ENCODE data around the gene SNAPC4.

GRCh38 chr9:136444102-136444501 is 44.1 kb upstream of the SNAPC4 start:
- TF ChIP-seq POLR2AphosphoS5 (IDR thresholded peaks at IDR 0.05; ENCODE audit: control insufficient read depth, insufficient read depth, low read depth, low read length) (no peak), TRIM24 (IDR thresholded peaks at IDR 0.05) (no peak), ZNF143 (CRISPR knock-in tag; IDR thresholded peaks at IDR 0.05) (no peak), RAD21 (CRISPR knock-in tag; conservative IDR thresholded peaks at IDR 0.05 in 1 of 2, IDR thresholded peaks at IDR 0.05 in 1 of 2) (no peak), POLR2A (conservative IDR thresholded peaks at IDR 0.05) (no peak)
